ENCODE measurements around the gene ALX4. TPM values are rescaled to one million over a fixed set of nuclear protein-coding genes. Genes with fewer than 3 reads are reported as not detected.

The ALX4 gene
- polyA plus RNA-seq, 1 of the 3 experiments (the other 2 are of a cell fraction): under 0.01 TPM

DNA sequence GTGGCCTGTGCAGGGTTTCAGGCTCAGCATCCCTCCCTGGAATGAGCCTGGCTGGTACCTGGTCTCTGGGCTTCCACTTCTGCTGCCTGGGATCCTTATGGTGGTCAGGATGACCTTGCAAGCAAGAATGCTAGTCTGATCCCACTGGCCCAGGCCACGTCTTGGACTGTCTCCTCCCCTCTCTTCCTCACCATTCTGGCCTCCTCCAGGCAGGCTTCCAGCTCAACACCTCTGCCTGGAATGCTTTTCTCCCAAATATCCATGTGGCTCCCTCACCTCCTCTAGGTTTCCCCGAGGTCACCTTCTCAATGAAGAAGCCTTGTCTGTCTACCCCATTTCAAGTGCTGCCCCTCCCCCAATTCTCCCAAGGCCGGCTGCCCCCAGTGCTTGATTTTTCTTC is 39.4 kb upstream of the ALX4 start:
- H3K9me2 ChIP-seq: no peaks in the 10 kb centered on the region
- H3F3A ChIP-seq (replicated peaks; ENCODE audit: insufficient read depth): no peaks in the 10 kb centered on the region
- H2AFZ ChIP-seq (ENCODE audit: low read depth): no peak overlapping the region
- ChIA-PET CTCF (no interaction called here), POLR2A (no interaction called here)
- no peaks in the 10 kb centered on the region; the same call in 1 of the 2 replicates for H3K27me3 ChIP-seq (ENCODE audit: insufficient read depth)
- WGBS (ENCODE audit: low lambda C conversion rate): 26% methylated on average over 3 of the region's 3 CpGs
- no peak overlapping the region for H3K4me3 ChIP-seq (ENCODE audit: low read depth in 2 of 2, low read length in 1 of 2)
- H4K20me1 ChIP-seq (ENCODE audit: insufficient read depth): no peaks in the 10 kb centered on the region
- no peak for DNase-seq
- no peaks in the 10 kb centered on the region for H3K79me2 ChIP-seq (ENCODE audit: insufficient read depth)
- TF ChIP-seq MEF2A (IDR thresholded peaks at IDR 0.05; ENCODE audit: borderline replicate concordance, low read depth) (no peak), FOSL2 (IDR thresholded peaks at IDR 0.05; ENCODE audit: borderline replicate concordance, low read depth) (no peak), EZH2phosphoT487 (IDR thresholded peaks at IDR 0.05; ENCODE audit: borderline replicate concordance, low read depth) (no peak)
- TF ChIP-seq, protein P1, sequence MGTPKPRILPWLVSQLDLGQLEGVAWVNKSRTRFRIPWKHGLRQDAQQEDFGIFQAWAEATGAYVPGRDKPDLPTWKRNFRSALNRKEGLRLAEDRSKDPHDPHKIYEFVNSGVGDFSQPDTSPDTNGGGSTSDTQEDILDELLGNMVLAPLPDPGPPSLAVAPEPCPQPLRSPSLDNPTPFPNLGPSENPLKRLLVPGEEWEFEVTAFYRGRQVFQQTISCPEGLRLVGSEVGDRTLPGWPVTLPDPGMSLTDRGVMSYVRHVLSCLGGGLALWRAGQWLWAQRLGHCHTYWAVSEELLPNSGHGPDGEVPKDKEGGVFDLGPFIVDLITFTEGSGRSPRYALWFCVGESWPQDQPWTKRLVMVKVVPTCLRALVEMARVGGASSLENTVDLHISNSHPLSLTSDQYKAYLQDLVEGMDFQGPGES (IDR thresholded peaks at IDR 0.05; ENCODE audit: low read depth, low read length): no peak
- no peaks in the 10 kb centered on the region for H3K36me3 ChIP-seq (replicated peaks in 1 of 2; ENCODE audit: control insufficient read depth in 1 of 2, insufficient read depth in 2 of 2, low read length in 1 of 2)
- no peak overlapping the region for H3K9ac ChIP-seq
- peaks cover 0 to 6% of the 10 kb centered on the region in 2 experiments; a peak in 1 of 4 replicates for H3K4me1 ChIP-seq (ENCODE audit: control insufficient read depth in 1 of 2, insufficient read depth in 2 of 2, low read depth in 1 of 2, low read length in 1 of 2)
- no peak overlapping the region for H3K4me2 ChIP-seq
- H3K27ac ChIP-seq (ENCODE audit: low read depth in 2 of 2, low read length in 1 of 2): no peak overlapping the region
- no peaks in the 10 kb centered on the region for H3K9me3 ChIP-seq

DNA sequence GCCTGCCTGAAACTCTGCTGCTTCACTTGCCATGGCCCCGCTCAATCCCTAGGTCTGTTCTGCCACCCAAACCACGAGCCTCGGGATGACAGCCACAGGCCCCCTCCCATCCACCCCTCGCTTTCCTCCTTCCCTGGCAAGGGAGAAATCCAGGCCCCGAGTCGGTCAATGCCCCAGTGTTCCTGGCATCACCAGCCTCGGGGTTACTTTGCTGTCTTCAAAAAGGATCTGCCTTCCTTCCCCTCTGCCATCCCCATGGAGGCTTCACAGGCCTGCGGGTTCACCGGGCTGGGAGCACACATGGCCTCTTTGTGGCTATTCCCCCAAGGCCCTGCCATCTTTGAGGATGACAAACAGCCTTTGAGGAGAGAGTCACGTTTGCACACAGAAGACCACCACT is 38.8 kb upstream of the ALX4 start:
- Histone ChIP-seq H3K4me1 (ENCODE audit: control insufficient read depth in 1 of 2, insufficient read depth in 2 of 2, low read depth in 1 of 2, low read length in 1 of 2) (peaks cover 0 to 6% of the 10 kb centered on the region in 2 experiments; a peak in 1 of 4 replicates), H3K9me2 (no peaks in the 10 kb centered on the region), H3K4me2 (no peak overlapping the region), H2AFZ (ENCODE audit: low read depth) (no peak overlapping the region), H4K20me1 (ENCODE audit: insufficient read depth) (no peaks in the 10 kb centered on the region), H3K4me3 (ENCODE audit: low read depth in 2 of 2, low read length in 1 of 2) (no peak overlapping the region), H3K9ac (no peak overlapping the region), H3K79me2 (ENCODE audit: insufficient read depth) (no peaks in the 10 kb centered on the region), H3K27me3 (ENCODE audit: insufficient read depth) (no peaks in the 10 kb centered on the region; the same call in 1 of the 2 replicates), H3K36me3 (replicated peaks in 1 of 2; ENCODE audit: control insufficient read depth in 1 of 2, insufficient read depth in 2 of 2, low read length in 1 of 2) (no peaks in the 10 kb centered on the region), H3F3A (replicated peaks; ENCODE audit: insufficient read depth) (no peaks in the 10 kb centered on the region), H3K27ac (ENCODE audit: low read depth in 2 of 2, low read length in 1 of 2) (no peak overlapping the region), H3K9me3 (no peaks in the 10 kb centered on the region)
- 40% methylated on average over 8 of the region's 10 CpGs for WGBS (ENCODE audit: low lambda C conversion rate)
- TF ChIP-seq, protein P1 (IDR thresholded peaks at IDR 0.05; ENCODE audit: low read depth, low read length): no peak
- TF ChIP-seq YY1 (IDR thresholded peaks at IDR 0.05; ENCODE audit: low read depth): no peak
- TF ChIP-seq, protein P2, sequence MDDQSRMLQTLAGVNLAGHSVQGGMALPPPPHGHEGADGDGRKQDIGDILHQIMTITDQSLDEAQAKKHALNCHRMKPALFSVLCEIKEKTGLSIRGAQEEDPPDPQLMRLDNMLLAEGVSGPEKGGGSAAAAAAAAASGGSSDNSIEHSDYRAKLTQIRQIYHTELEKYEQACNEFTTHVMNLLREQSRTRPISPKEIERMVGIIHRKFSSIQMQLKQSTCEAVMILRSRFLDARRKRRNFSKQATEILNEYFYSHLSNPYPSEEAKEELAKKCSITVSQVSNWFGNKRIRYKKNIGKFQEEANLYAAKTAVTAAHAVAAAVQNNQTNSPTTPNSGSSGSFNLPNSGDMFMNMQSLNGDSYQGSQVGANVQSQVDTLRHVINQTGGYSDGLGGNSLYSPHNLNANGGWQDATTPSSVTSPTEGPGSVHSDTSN (IDR thresholded peaks at IDR 0.05): no peak
- no peak for DNase-seq
- POLR2A ChIA-PET: no interaction called here
- CTCF ChIA-PET: no interaction called here

DNA sequence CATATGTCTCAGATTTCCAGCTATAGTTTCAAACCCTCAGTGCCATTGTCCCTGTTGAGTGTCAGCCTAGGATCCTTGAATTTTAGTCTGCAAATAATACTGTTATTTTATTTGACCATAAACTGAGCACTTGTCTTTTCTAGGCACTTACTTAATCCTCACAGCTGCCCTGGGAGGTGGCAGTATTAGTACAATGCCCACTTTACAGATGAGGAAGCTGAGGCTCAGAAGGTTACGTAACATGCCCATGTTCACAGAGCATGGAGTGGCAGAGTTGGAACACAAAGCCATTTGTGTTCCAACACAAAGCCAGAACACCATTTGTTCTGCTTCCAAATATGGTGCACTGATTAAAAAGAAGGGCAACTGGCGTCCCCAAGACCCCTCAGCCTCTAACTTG is 38.2 kb upstream of the ALX4 start:
- Histone ChIP-seq H4K20me1 (ENCODE audit: insufficient read depth) (no peaks in the 10 kb centered on the region), H3K4me1 (ENCODE audit: control insufficient read depth in 1 of 2, insufficient read depth in 2 of 2, low read depth in 1 of 2, low read length in 1 of 2) (peaks cover 0 to 6% of the 10 kb centered on the region in 2 experiments; a peak in 1 of 4 replicates)
- POLR2A ChIA-PET: no interaction called here
- TF ChIP-seq RCOR1 (IDR thresholded peaks at IDR 0.05; ENCODE audit: low read length) (no peak), POLR2AphosphoS5 (IDR thresholded peaks at IDR 0.05; ENCODE audit: low read depth, low read length) (no peak), RXRA (IDR thresholded peaks at IDR 0.05; ENCODE audit: borderline replicate concordance, low read depth) (no peak), GATA2 (CRISPR knock-in tag; IDR thresholded peaks at IDR 0.05) (no peak), EP300 (IDR thresholded peaks at IDR 0.05; ENCODE audit: borderline replicate concordance in 1 of 2, low read depth in 1 of 2, low read length in 1 of 2) (no peak), FOXM1 (IDR thresholded peaks at IDR 0.05; ENCODE audit: low read depth) (no peak), FOSL2 (IDR thresholded peaks at IDR 0.05; ENCODE audit: borderline replicate concordance, low read depth) (no peak), ELF1 (IDR thresholded peaks at IDR 0.05) (no peak)
- TF ChIP-seq, protein P3, sequence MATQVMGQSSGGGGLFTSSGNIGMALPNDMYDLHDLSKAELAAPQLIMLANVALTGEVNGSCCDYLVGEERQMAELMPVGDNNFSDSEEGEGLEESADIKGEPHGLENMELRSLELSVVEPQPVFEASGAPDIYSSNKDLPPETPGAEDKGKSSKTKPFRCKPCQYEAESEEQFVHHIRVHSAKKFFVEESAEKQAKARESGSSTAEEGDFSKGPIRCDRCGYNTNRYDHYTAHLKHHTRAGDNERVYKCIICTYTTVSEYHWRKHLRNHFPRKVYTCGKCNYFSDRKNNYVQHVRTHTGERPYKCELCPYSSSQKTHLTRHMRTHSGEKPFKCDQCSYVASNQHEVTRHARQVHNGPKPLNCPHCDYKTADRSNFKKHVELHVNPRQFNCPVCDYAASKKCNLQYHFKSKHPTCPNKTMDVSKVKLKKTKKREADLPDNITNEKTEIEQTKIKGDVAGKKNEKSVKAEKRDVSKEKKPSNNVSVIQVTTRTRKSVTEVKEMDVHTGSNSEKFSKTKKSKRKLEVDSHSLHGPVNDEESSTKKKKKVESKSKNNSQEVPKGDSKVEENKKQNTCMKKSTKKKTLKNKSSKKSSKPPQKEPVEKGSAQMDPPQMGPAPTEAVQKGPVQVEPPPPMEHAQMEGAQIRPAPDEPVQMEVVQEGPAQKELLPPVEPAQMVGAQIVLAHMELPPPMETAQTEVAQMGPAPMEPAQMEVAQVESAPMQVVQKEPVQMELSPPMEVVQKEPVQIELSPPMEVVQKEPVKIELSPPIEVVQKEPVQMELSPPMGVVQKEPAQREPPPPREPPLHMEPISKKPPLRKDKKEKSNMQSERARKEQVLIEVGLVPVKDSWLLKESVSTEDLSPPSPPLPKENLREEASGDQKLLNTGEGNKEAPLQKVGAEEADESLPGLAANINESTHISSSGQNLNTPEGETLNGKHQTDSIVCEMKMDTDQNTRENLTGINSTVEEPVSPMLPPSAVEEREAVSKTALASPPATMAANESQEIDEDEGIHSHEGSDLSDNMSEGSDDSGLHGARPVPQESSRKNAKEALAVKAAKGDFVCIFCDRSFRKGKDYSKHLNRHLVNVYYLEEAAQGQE (IDR thresholded peaks at IDR 0.05; ENCODE audit: low read depth, low read length): no peak
- TF ChIP-seq, protein P4, sequence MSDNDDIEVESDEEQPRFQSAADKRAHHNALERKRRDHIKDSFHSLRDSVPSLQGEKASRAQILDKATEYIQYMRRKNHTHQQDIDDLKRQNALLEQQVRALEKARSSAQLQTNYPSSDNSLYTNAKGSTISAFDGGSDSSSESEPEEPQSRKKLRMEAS (IDR thresholded peaks at IDR 0.05; ENCODE audit: low read depth): no peak

More for the DNA sequence above, 38.2 kb upstream of the ALX4 start:
- no peak for DNase-seq
- no peak overlapping the region for H3K4me3 ChIP-seq (ENCODE audit: low read depth in 2 of 2, low read length in 1 of 2)
- H3K9me2 ChIP-seq: no peaks in the 10 kb centered on the region
- no peaks in the 10 kb centered on the region for H3K79me2 ChIP-seq (ENCODE audit: insufficient read depth)
- no peak overlapping the region for H3K9ac ChIP-seq
- no peaks in the 10 kb centered on the region for H3F3A ChIP-seq (replicated peaks; ENCODE audit: insufficient read depth)
- 41% methylated on average over 2 of the region's 2 CpGs for whole genome bisulfite sequencing (ENCODE audit: low lambda C conversion rate)
- CTCF ChIA-PET: no interaction called here
- H3K4me2 ChIP-seq: no peak overlapping the region
- H3K9me3 ChIP-seq: no peaks in the 10 kb centered on the region
- no peak overlapping the region for H2AFZ ChIP-seq (ENCODE audit: low read depth)
- H3K27me3 ChIP-seq (ENCODE audit: insufficient read depth): no peaks in the 10 kb centered on the region; the same call in 1 of the 2 replicates
- no peaks in the 10 kb centered on the region for H3K36me3 ChIP-seq (replicated peaks in 1 of 2; ENCODE audit: control insufficient read depth in 1 of 2, insufficient read depth in 2 of 2, low read length in 1 of 2)
- H3K27ac ChIP-seq (ENCODE audit: low read depth in 2 of 2, low read length in 1 of 2): no peak overlapping the region

Data from SK-N-SH (cell line).